HCT116 (cell line): Measurements from ENCODE around the gene AVP. TPM values are rescaled to one million over a fixed set of nuclear protein-coding genes. Genes with fewer than 3 reads are reported as not detected.

Experiments used
- ATAC-seq: fragments of 200-7000 bp; cut with Tn5 transposase; 2 replicates; pipeline ENCODE4 v1.9.1; 2020; ENCODE audit warnings: mild to moderate bottlenecking, moderate library complexity
- BruUV-seq: library from RNA; stranded (reverse); fragments of 400-500 nt; replicated peaks from 2 replicates; lab custom pipeline; 2021; lab: Mats Ljungman, UMichigan
- CTCF ChIA-PET: fragments of 300-600 bp; sonication (Branson Sonifier 250); formaldehyde crosslinking; loops from one replicate; lab custom pipeline; 2021; ENCODE audit warnings: antibody characterized with exemption; lab: Charles Lee
- POLR2A ChIA-PET: fragments of 300-600, 350-600 bp; sonication (Branson Sonifier 250); formaldehyde crosslinking; loops from one replicate; lab custom pipeline; 2021; ENCODE audit warnings: antibody characterized with exemption; lab: Charles Lee
- RAD21 ChIA-PET, 2 experiments: fragments of 300-600 bp; sonication (Branson Sonifier 250); formaldehyde crosslinking; loops; one replicate each; lab custom pipeline; 2023; ENCODE audit warnings: low total read pairs in 2 of 2; ENCODE audit not compliant: uncharacterized antibody in 2 of 2, unreplicated experiment in 2 of 2, low non-redundant PET in 1 of 2; lab: Charles Lee
- DNase-seq: peaks from one replicate; pipeline ENCODE4 v3.0.0-alpha.2; 2010; ENCODE audit warnings: low read depth, low spot score
- H2AFZ ChIP-seq: fragments of 200-600 bp; shearing (Covaris generic), sonication (generic); 2 replicates; pipeline ENCODE4 v1.6.1; 2017; ENCODE audit warnings: low read depth, mixed run types, mixed read lengths, antibody characterized with exemption, low read length; ENCODE audit not compliant: poor library complexity, severe bottlenecking
- H3K27ac ChIP-seq: 2 replicates; pipeline ENCODE4 v1.5.1; 2012; ENCODE audit warnings: low read depth, low read length
- H3K27me3 ChIP-seq: fragments of 200-600 bp; sonication (generic); 2 replicates; pipeline ENCODE4 v1.6.1; 2016; ENCODE audit warnings: mixed run types, low read length, mixed read lengths; ENCODE audit not compliant: insufficient read depth
- H3K36me3 ChIP-seq, 2 experiments: fragments of 200-500 bp in 1 of 2; fragments of 200-600 bp in 1 of 2; sonication (Bioruptor generic) in 1 of 2; sonication (generic) in 1 of 2; 2 replicates each; pipeline versions ENCODE4 v1.5.1 to v1.6.1; 2014 to 2016; ENCODE audit warnings: low read length in 2 of 2, inconsistent platforms in 1 of 2, mixed read lengths in 1 of 2, mixed run types in 1 of 2; ENCODE audit not compliant: insufficient read depth in 2 of 2, control insufficient read depth in 1 of 2
- H3K4me1 ChIP-seq, 2 experiments: fragments of 200-600 bp in 1 of 2; sonication (generic) in 1 of 2; 2 replicates each; pipeline versions ENCODE4 v1.5.1 to v1.6.1; 2012 to 2017; ENCODE audit warnings: low read length in 2 of 2, inconsistent platforms in 1 of 2, mild to moderate bottlenecking in 1 of 2, mixed read lengths in 1 of 2, mixed run types in 1 of 2, moderate library complexity in 1 of 2; ENCODE audit not compliant: insufficient read depth in 2 of 2, control insufficient read depth in 1 of 2
- H3K4me2 ChIP-seq: fragments of 200-600 bp; sonication (generic); 2 replicates; pipeline ENCODE4 v1.6.1; 2017; ENCODE audit warnings: mixed run types, low read length, mixed read lengths
- H3K4me3 ChIP-seq, 2 experiments: fragments of 200-600 bp in 1 of 2; sonication (generic) in 1 of 2; replicated peaks in 1 of 2; 2 replicates each; pipeline ENCODE4 v1.5.1; 2011 to 2016; ENCODE audit warnings: low read length in 2 of 2, control low read depth in 1 of 2, low read depth in 1 of 2, mild to moderate bottlenecking in 1 of 2, mixed read lengths in 1 of 2, mixed run types in 1 of 2
- H3K79me2 ChIP-seq: fragments of 200-600 bp; sonication (generic); 2 replicates; pipeline ENCODE4 v1.6.1; 2017; ENCODE audit warnings: mild to moderate bottlenecking, mixed run types, low read length, moderate library complexity, mixed read lengths; ENCODE audit not compliant: insufficient read depth
- H3K9ac ChIP-seq: fragments of 200-600 bp; sonication (generic); 2 replicates; pipeline ENCODE4 v1.6.1; 2016; ENCODE audit warnings: low read length, mixed read lengths
- H3K9me2 ChIP-seq: fragments of 200-600 bp; sonication (generic), shearing (Covaris generic); 2 replicates; pipeline ENCODE4 v1.6.1; 2017; ENCODE audit warnings: mixed run types, mild to moderate bottlenecking, moderate library complexity; ENCODE audit not compliant: insufficient read depth
- H3K9me3 ChIP-seq, 2 experiments: fragments of 200-500 bp in 1 of 2; fragments of 200-600 bp in 1 of 2; sonication (Bioruptor generic) in 1 of 2; sonication (generic) in 1 of 2; 2 replicates each; pipeline ENCODE4 v1.6.1; 2014 to 2017; ENCODE audit warnings: low read length in 2 of 2, mixed read lengths in 2 of 2, inconsistent platforms in 1 of 2, low read depth in 1 of 2, mild to moderate bottlenecking in 1 of 2, mixed run types in 1 of 2, moderate library complexity in 1 of 2; ENCODE audit not compliant: control insufficient read depth in 1 of 2, insufficient read depth in 1 of 2
- H4K20me1 ChIP-seq: fragments of 200-600 bp; sonication (generic), shearing (Covaris generic); 2 replicates; pipeline ENCODE4 v1.6.1; 2017; ENCODE audit warnings: mixed run types, mild to moderate bottlenecking, moderate library complexity; ENCODE audit not compliant: insufficient read depth
- EGR1 ChIP-seq: IDR thresholded peaks from 2 replicates; pipeline ENCODE4 v1.6.1; 2012; ENCODE audit warnings: low read depth
- EZH2 ChIP-seq: fragments of 200-600 bp; sonication (generic); IDR thresholded peaks from 2 replicates; pipeline ENCODE4 v1.6.1; 2017; ENCODE audit warnings: antibody characterized with exemption, mixed run types
- FOSL1 ChIP-seq: IDR thresholded peaks from 2 replicates; pipeline ENCODE4 v1.6.1; 2012; ENCODE audit warnings: low read depth
- MAX ChIP-seq: IDR thresholded peaks from 2 replicates; pipeline ENCODE4 v1.6.1; 2012
- POLR2A ChIP-seq: IDR thresholded peaks from 2 replicates; pipeline ENCODE4 v1.7.0; 2011; ENCODE audit warnings: borderline replicate concordance; ENCODE audit not compliant: insufficient read depth, insufficient read length; ENCODE audit errors: extremely low read depth
- POLR2AphosphoS5 ChIP-seq: IDR thresholded peaks from 2 replicates; pipeline ENCODE4 v1.6.1; 2011; ENCODE audit warnings: mild to moderate bottlenecking, low read depth, low read length, moderate library complexity
- RAD21 ChIP-seq: IDR thresholded peaks from 2 replicates; pipeline ENCODE4 v1.6.1; 2012; ENCODE audit warnings: low read depth, mild to moderate bottlenecking
- SIN3A ChIP-seq: IDR thresholded peaks from 2 replicates; pipeline ENCODE4 v1.6.1; 2012; ENCODE audit warnings: low read depth
- SP1 ChIP-seq: IDR thresholded peaks from 2 replicates; pipeline ENCODE4 v1.6.1; 2012; ENCODE audit warnings: low read depth
- SRF ChIP-seq: IDR thresholded peaks from 2 replicates; pipeline ENCODE4 v1.6.1; 2012; ENCODE audit warnings: low read depth
- YY1 ChIP-seq: IDR thresholded peaks from 2 replicates; pipeline ENCODE4 v1.6.1; 2011; ENCODE audit warnings: low read length, low read depth, moderate library complexity, mild to moderate bottlenecking; ENCODE audit not compliant: insufficient replicate concordance; ENCODE audit errors: extremely low read depth
- ZBTB33 ChIP-seq: IDR thresholded peaks from 2 replicates; pipeline ENCODE4 v1.6.1; 2011; ENCODE audit warnings: mild to moderate bottlenecking, low read length, moderate library complexity; ENCODE audit not compliant: insufficient replicate concordance; ENCODE audit errors: extremely low read depth
- ZFX ChIP-seq: fragments of 450-650 bp; IDR thresholded peaks from 2 replicates; pipeline ENCODE4 v1.6.1; 2017
- ZNF274 ChIP-seq: fragments of 200-500 bp; sonication (Bioruptor generic); IDR thresholded peaks from 2 replicates; pipeline ENCODE4 v1.6.1; 2014; ENCODE audit warnings: mild to moderate bottlenecking, low read depth, low read length, inconsistent platforms
- intact Hi-C: fragments of 100-400 bp; cut with micrococcal nuclease; formaldehyde crosslinking; loops from 2 replicates; pipeline ENCODE4 v1.10.0; 2022
- total RNA-seq: library from RNA; stranded (reverse); gene quantifications from one replicate; pipeline ENCODE4 v1.2.1, GENCODE V29; 2021; ENCODE audit not compliant: unreplicated experiment
- TF ChIP-seq, protein P1 (sequence below): IDR thresholded peaks from 2 replicates; pipeline ENCODE4 v1.6.1; 2012

The AVP gene
- total RNA-seq, 1 experiment from 2014 or later: not detected

DNA sequence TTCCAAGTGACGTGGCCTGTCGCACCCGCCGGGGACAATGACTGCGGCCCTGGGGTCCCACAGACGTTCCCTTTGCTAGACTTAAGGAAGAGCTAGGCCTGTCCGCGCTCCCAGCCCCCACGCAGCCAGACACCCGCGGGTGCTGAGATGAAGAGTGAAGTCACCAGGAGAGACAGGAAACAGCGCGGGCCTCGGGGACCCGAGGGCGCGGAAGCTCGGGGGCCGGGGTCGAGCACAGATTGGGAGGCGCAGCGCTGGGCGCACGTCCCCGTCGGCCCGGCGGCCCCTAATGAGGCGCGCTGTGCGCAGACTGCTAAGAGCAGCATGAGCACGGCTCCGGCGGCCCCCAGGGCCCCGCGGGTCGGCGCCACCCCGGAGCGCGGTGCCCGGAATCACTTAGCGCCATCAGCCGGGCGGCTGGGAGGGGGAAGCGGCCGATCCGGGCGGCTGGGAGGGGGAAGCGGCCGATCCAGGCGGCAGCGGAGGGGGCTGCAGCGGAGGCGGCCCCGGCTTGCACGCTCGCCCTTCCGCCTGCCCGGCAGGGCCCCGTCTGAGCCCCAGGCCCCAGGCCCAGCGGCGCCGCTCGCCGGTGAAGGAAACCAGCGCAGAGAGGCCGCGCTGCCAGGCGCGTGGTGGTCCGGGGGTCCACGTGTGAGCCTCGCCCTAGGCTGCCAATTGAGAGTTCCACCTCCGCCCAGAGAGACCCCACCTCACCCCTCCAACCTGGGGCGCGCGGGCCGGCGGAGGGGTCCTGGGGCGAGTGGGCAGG, 8.3 kb upstream of the AVP start:
- ChIA-PET POLR2A (no interaction called here), CTCF (interaction anchor here (1.2 kb wide), 1 partner anchor 39 kb away, joined by 3 read pairs; no protein-coding TSS in a partner anchor), RAD21 (no interaction called here)
- H3K27me3 ChIP-seq: no peaks in the 10 kb centered on the region
- DNase-seq (no peak), ATAC-seq (no peak)
- no peaks in the 10 kb centered on the region for H3K36me3 ChIP-seq
- H3K27ac ChIP-seq: no peak overlapping the region
- no peaks in the 10 kb centered on the region for H3K9me2 ChIP-seq
- H3K4me1 ChIP-seq: no peaks in the 10 kb centered on the region
- no peaks in the 10 kb centered on the region for H4K20me1 ChIP-seq
- H3K9me3 ChIP-seq: no peaks in the 10 kb centered on the region
- TF ChIP-seq POLR2A (no peak), EZH2 (no peak), ZBTB33 (no peak), POLR2AphosphoS5 (no peak), FOSL1 (no peak), RAD21 (no peak), EGR1 (no peak)
- no TSS peak for BruUV-seq
- H3K79me2 ChIP-seq: no peaks in the 10 kb centered on the region
- no peak overlapping the region for H3K4me3 ChIP-seq
- H2AFZ ChIP-seq: no peak overlapping the region
- H3K4me2 ChIP-seq: no peak overlapping the region
- no peak overlapping the region for H3K9ac ChIP-seq
- intact Hi-C loops: no loop called here

DNA sequence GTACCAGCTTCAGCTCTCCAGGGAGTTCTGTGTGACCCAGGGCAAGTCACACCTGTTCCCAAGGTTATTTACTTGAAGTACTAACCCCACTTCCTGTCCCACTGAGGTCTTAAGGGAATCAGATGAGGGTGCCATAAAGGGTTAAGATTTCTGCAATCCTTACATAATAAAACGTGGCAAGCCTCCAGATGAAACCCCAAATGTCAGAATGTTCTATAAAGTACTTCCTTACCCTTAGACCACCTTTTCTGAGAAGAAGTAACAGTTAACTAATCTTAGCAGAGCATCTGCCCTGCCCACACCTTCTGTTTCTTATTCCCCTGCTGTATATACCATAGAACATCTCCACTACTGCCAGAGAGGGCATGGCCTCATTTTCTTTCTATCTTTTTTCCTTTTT, 6.0 kb upstream of the AVP start:
- no peak for DNase-seq
- Histone ChIP-seq H3K9me2 (no peaks in the 10 kb centered on the region), H3K27ac (no peak overlapping the region)
- TF ChIP-seq, protein P1, sequence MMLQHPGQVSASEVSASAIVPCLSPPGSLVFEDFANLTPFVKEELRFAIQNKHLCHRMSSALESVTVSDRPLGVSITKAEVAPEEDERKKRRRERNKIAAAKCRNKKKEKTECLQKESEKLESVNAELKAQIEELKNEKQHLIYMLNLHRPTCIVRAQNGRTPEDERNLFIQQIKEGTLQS: no peak
- TF ChIP-seq SRF (no peak), POLR2AphosphoS5 (no peak), FOSL1 (no peak), MAX (no peak), ZNF274 (no peak), YY1 (no peak), SP1 (no peak), SIN3A (no peak), ZFX (no peak), POLR2A (no peak)
- TF ChIP-seq, all 23 proteins: peak for 0
- intact Hi-C loops: no loop called here
- ChIA-PET RAD21 (no interaction called here), POLR2A (no interaction called here), CTCF (no interaction called here)
- no peaks in the 10 kb centered on the region for H3K9me3 ChIP-seq
- H3K36me3 ChIP-seq: no peaks in the 10 kb centered on the region
- no peak overlapping the region for H3K4me2 ChIP-seq
- no peaks in the 10 kb centered on the region for H3K4me1 ChIP-seq
- no peaks in the 10 kb centered on the region for H3K79me2 ChIP-seq
- no peaks in the 10 kb centered on the region for H4K20me1 ChIP-seq
- no peaks in the 10 kb centered on the region for H3K27me3 ChIP-seq
- BruUV-seq: no TSS peak
- H2AFZ ChIP-seq: no peak overlapping the region
- H3K4me3 ChIP-seq: no peak overlapping the region
- no peak overlapping the region for H3K9ac ChIP-seq
- ATAC-seq: no peak; the same call in 1 of the 2 replicates
